Lower lobe of right lung (tissue), 2 donors: ENCODE results near the gene NOB1. TPM values are rescaled to one million over a fixed set of nuclear protein-coding genes. Genes with fewer than 3 reads are reported as not detected.

Source experiments
- ATAC-seq, 2 donors: fragments of 200-7000 bp; cut with Tn5 transposase; one replicate each; pipeline ENCODE4 v1.9.1; 2020 to 2022; ENCODE audit warnings: mild to moderate bottlenecking in 2 of 2, moderate library complexity in 2 of 2
- DNase-seq: peaks from one replicate; pipeline ENCODE4 v3.0.0-alpha.2; 2020
- H3K27ac ChIP-seq: fragments of 200-600 bp; one replicate; pipeline ENCODE4 v1.8.0; 2022
- H3K27me3 ChIP-seq: fragments of 200-600 bp; one replicate; pipeline ENCODE4 v1.8.0; 2022; ENCODE audit warnings: low read depth
- H3K36me3 ChIP-seq: fragments of 200-600 bp; one replicate; pipeline ENCODE4 v1.8.0; 2022; ENCODE audit warnings: mild to moderate bottlenecking
- H3K4me1 ChIP-seq: fragments of 200-600 bp; one replicate; pipeline ENCODE4 v1.8.0; 2022
- H3K4me3 ChIP-seq: fragments of 200-600 bp; one replicate; pipeline ENCODE4 v1.8.0; 2022; ENCODE audit warnings: mild to moderate bottlenecking
- H3K9me3 ChIP-seq: fragments of 200-600 bp; one replicate; pipeline ENCODE4 v1.8.0; 2022
- intact Hi-C: fragments of 100-400 bp; cut with DNase I; formaldehyde crosslinking; loops from one replicate; pipeline ENCODE4 v1.11.0; 2022
- total RNA-seq: library from RNA; stranded (reverse); fragmentation: NEBNext Ultra II Directional; extraction: Animal tissue kit (Norgen Biotek cat#: 25700); gene quantifications from one replicate; pipeline ENCODE4 v1.2.1, GENCODE V29; 2021
- TF ChIP-seq, protein P1 (sequence below): fragments of 200-600 bp; IDR thresholded peaks from one replicate; pipeline ENCODE4 v1.8.0; 2022; ENCODE audit warnings: antibody characterized with exemption, mild to moderate bottlenecking
- donor health status: DM: no; HTN: yes; CAD: no; lungs with severe emphysema.

The NOB1 gene
- total RNA-seq, 1 donor from 2014 or later = 30.3 TPM

DNA sequence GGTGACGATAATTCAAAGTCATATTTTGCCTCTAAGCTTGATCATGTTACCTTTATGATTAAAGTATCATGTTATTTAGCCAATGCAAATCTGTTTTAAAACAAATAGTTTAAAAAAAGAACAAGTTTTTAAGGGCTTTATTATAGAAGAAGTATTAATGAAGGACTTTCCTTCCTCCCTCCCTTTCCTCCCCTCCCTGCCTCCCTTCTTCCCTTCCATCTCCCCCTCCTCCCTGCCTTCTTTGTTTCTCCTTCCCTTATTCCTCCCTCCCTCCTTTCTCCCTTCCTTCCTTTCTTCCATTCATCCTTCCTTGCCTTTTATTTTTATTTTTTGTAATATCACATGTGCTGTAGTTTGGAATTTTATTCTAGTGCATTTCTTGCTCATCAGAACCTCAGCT, 54.8 kb downstream of the NOB1 start:
- no peak for DNase-seq
- Histone ChIP-seq H3K4me3 (no peak overlapping the region), H3K36me3 (peaks cover 70% of the 10 kb centered on the region), H3K27ac (no peak overlapping the region), H3K4me1 (no peaks in the 10 kb centered on the region), H3K27me3 (no peaks in the 10 kb centered on the region), H3K9me3 (no peaks in the 10 kb centered on the region)
- TF ChIP-seq, protein P1, sequence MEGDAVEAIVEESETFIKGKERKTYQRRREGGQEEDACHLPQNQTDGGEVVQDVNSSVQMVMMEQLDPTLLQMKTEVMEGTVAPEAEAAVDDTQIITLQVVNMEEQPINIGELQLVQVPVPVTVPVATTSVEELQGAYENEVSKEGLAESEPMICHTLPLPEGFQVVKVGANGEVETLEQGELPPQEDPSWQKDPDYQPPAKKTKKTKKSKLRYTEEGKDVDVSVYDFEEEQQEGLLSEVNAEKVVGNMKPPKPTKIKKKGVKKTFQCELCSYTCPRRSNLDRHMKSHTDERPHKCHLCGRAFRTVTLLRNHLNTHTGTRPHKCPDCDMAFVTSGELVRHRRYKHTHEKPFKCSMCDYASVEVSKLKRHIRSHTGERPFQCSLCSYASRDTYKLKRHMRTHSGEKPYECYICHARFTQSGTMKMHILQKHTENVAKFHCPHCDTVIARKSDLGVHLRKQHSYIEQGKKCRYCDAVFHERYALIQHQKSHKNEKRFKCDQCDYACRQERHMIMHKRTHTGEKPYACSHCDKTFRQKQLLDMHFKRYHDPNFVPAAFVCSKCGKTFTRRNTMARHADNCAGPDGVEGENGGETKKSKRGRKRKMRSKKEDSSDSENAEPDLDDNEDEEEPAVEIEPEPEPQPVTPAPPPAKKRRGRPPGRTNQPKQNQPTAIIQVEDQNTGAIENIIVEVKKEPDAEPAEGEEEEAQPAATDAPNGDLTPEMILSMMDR = no peak
- ATAC-seq = no peak
- intact Hi-C loops = no loop called here

DNA sequence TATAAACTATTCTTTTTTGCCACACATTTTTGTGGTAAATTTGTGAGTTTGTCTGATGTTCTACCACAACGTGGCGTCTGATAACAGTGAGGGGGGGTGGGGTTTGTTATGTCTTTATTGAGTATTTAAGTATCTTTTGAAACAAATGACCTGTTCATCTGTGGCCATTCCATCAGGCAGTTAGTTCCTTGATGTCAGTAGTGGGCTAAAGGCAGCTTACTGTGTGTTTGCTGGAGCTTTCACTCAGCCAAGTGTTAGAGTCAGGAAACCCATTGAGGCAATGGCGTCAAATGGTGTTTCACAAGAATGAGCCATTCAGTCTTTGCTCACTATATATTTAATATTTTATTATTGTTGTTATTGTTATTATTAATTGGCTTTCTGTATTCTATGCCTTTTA, 56.3 kb downstream of the NOB1 start:
- no peaks in the 10 kb centered on the region for H3K4me1 ChIP-seq
- H3K4me3 ChIP-seq = no peak overlapping the region
- TF ChIP-seq, protein P1 = no peak
- no peaks in the 10 kb centered on the region for H3K27me3 ChIP-seq
- H3K36me3 ChIP-seq = peaks cover 77% of the 10 kb centered on the region
- H3K27ac ChIP-seq = no peak overlapping the region
- DNase-seq (no peak), ATAC-seq (no peak)
- intact Hi-C loops = no loop called here
- H3K9me3 ChIP-seq = no peaks in the 10 kb centered on the region

DNA sequence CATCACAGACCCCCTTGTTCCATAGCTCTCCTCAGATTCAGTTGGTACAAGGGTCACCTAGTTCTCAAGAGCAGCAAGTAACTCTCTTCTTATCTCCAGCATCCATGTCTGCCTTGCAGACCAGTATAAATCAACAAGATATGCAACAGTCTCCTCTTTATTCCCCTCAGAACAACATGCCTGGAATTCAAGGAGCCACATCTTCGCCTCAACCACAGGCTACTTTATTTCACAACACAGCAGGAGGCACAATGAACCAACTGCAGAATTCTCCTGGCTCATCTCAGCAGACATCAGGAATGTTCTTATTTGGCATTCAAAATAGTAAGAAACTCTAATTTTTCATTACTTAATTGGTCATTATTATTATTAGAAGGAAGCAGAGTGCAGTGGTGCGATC, 60.8 kb downstream of the NOB1 start:
- intact Hi-C loops = no loop called here
- DNase-seq = no peak
- Histone ChIP-seq H3K9me3 (no peaks in the 10 kb centered on the region), H3K27me3 (no peaks in the 10 kb centered on the region), H3K4me1 (no peaks in the 10 kb centered on the region), H3K27ac (no peak overlapping the region), H3K4me3 (no peak overlapping the region), H3K36me3 (peaks cover 93% of the 10 kb centered on the region)
- TF ChIP-seq, protein P1 = no peak
- ATAC-seq = no peak

DNA sequence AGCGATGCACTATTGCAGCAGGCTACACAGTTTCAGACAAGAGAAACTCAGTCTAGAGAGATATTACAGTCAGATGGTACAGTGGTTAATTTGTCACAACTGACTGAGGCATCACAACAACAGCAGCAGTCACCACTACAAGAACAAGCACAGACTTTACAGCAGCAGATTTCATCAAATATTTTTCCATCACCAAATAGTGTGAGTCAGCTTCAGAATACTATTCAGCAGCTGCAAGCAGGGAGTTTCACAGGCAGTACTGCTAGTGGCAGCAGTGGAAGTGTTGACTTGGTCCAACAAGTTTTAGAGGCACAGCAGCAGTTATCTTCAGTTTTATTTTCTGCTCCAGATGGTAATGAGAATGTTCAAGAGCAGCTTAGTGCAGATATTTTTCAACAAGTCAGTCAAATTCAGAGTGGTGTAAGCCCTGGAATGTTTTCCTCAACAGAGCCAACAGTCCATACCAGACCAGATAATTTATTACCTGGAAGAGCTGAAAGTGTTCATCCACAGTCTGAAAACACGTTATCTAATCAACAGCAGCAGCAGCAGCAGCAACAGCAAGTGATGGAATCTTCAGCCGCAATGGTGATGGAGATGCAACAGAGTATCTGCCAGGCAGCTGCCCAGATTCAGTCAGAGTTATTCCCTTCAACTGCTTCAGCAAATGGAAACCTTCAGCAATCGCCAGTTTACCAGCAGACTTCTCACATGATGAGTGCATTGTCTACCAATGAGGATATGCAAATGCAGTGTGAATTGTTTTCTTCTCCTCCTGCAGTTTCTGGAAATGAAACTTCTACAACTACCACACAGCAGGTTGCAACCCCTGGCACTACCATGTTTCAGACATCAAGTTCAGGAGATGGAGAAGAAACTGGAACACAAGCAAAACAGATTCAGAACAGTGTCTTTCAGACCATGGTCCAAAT, 62.5 kb downstream of the NOB1 start:
- H3K27ac ChIP-seq = no peak overlapping the region
- peaks cover 90% of the 10 kb centered on the region for H3K36me3 ChIP-seq
- DNase-seq = no peak
- H3K4me1 ChIP-seq = no peaks in the 10 kb centered on the region
- no peak for ATAC-seq
- intact Hi-C loops = no loop called here
- TF ChIP-seq, protein P1 = no peak
- no peaks in the 10 kb centered on the region for H3K9me3 ChIP-seq
- H3K27me3 ChIP-seq = no peaks in the 10 kb centered on the region
- no peak overlapping the region for H3K4me3 ChIP-seq

Other genes starting within 250 kb of the NOB1 start
- 56.7 TPM for gene NFAT5, start 189.0 kb downstream of the NOB1 start, total RNA-seq
- gene NQO1, start 28.4 kb downstream of the NOB1 start, total RNA-seq = 57.8 TPM
- 83.7 TPM for gene WWP2, start 7.4 kb upstream of the NOB1 start, total RNA-seq
- gene CLEC18A, start 196.4 kb upstream of the NOB1 start, total RNA-seq = 2.7 TPM